ENCODE results near the gene SH3BP2. TPM values are rescaled to one million over a fixed set of nuclear protein-coding genes. Genes with fewer than 3 reads are reported as not detected.

SH3BP2 gene, protein sequence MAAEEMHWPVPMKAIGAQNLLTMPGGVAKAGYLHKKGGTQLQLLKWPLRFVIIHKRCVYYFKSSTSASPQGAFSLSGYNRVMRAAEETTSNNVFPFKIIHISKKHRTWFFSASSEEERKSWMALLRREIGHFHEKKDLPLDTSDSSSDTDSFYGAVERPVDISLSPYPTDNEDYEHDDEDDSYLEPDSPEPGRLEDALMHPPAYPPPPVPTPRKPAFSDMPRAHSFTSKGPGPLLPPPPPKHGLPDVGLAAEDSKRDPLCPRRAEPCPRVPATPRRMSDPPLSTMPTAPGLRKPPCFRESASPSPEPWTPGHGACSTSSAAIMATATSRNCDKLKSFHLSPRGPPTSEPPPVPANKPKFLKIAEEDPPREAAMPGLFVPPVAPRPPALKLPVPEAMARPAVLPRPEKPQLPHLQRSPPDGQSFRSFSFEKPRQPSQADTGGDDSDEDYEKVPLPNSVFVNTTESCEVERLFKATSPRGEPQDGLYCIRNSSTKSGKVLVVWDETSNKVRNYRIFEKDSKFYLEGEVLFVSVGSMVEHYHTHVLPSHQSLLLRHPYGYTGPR
- 25.1 and 25.2 TPM in 2 replicates for total RNA-seq

DNA sequence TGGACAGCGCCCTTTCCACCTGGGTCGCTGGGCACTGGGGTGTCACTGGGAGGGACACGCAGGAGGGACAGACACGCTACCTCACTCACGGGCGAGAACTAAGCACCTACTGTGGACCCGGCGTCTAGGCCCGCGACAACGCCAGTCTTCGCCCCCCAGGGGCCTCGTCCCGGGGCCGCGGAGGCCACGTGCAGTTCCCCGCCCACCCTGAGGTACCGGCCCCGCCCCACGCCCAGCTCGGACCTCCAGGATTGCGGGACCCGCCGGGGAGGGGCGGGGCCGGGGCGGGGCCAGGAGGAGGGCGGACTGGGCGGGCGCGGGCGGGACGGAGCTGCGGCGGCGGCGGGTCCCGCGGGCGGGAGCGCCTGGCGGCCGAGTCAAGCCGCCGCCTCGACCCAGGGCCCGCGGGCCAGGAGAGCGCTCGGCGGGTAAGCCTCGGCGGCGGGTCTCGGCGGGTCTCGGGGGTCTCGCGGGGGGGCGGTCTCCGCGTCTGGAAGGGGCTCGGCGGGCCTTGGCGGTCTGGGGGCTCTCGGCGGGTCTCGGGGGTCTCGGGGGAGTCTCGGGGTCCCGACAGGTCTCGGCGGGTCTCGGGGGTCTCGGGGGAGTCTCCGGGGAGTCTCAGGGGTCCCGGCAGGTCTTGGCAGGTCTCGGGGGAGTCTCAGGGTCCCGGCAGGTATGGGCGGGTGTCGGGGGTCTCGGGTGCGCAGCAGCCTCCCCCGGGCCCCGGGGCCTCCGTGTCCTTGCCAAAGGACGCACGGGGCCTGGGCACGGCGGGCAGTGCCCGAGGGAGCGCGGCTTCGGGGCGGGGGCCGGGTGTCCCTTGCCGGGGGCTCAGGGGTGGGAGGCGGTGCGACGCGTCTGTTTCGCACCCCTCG lies at the start of gene SH3BP2:
SH3BP2 (plus strand) TSS at position 375 of the 875 bp plus-strand sequence. CDS start 27,533 bp downstream, outside the sequence.

DNA sequence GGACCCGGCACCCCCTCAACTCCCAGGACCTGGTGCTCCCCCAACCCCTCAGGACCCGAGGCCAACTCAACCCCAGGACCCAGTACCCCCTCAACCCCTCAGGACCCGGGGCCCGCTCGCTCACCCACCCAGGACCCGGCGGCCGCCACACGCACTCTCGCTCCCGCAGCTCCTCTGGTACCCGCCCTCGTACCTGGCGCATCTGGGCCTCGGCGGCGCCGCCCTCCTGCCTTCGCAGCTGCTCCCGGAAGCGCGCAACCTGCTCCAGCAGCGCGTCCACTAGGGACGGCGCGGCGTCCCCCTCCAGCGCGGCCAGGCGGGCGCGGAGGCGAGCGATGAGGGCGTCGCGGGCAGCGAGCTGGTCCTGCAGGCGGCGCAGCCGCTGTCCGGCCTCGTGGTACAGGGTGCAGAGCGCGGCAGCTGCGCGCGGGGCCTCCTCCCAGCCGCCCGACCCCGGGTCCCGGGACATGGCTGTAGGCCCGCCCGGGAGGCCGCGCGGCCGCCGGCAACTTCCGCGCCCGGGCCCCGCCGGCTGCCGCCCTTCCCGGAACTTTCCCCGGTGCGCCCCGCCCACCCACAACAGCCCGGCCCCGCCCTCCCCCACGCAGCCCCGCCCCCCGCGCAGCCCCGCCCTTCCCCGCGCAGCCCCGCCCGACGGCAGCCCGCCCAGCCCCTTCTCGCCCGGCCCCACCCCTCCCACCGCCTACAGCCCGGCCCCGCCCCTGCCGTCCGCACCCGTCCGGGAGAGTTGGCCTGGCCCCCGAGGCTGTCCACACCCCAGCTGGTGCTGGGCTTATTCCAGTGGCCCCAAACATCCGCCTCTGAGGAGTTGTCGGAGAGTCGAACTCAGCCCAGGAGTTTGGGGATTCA lies 36.8 kb upstream of the SH3BP2 start, which contains the start of gene TNIP2:
TNIP2 (minus strand) TSS at position 516 of the 870 bp plus-strand sequence; CDS start at position 469, 47 bp downstream.

DNA sequence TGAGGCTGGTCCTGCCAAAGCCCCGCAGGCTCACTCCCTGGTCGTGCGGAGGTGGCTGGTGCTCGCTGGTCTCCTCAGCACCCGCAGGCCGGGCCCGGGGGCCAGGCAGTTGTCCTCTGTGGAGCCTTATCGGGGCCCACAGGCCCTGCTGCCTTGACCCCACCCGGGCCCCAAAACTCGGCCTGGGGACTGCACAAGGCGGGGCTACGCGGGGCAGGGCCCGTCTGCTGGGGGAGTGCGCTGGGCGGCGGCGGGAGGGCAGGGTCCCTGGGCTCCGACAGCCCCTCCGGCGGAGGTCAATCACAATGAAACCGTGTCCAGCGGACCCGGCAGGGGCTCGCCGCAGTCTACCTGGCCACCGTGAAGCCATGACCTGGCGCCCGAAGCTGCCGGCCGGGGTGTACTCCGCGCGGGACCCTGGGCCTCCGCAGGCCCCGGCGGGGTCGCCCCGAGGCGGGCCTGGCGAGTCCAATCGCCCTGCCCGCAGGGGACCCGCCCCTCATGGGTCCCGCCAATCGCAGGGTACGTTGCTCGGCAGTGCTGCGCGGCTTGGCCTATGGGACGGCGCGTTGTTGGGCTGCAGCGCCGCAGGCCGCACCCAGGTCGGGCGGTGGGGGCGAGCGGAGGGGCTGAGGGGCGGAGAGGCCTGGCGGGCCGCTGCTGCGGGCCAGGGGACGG lies 50.5 kb downstream of the SH3BP2 start, which contains the start of gene ADD1:
ADD1 (plus strand) TSS at position 582 of the 678 bp plus-strand sequence. CDS start 32,072 bp downstream, outside the sequence.

Other genes starting within 250 kb of the SH3BP2 start
- 51.1 and 53.1 TPM in 2 replicates for gene TNIP2, start 36.7 kb upstream of the SH3BP2 start, total RNA-seq
- gene ADD1, start 50.8 kb downstream of the SH3BP2 start, total RNA-seq = 142 and 146 TPM in 2 replicates
- gene NOP14, start 170.3 kb downstream of the SH3BP2 start, total RNA-seq = 19.2 and 23.0 TPM in 2 replicates
- gene GRK4, start 170.5 kb downstream of the SH3BP2 start, total RNA-seq = 1.6 and 2.0 TPM in 2 replicates

Data from bronchus fibroblast of lung (primary cell).